A673 (cell line): ENCODE measurements around the gene PPP1R37. TPM values are rescaled to one million over a fixed set of nuclear protein-coding genes. Genes with fewer than 3 reads are reported as not detected.

Experiments used
- BruUV-seq: library from RNA; stranded (reverse); fragments of 400-500 nt; replicated peaks from 2 replicates; lab custom pipeline; 2021; lab: Mats Ljungman, UMichigan
- CTCF ChIA-PET: fragments of 300-600 bp; sonication (Branson Sonifier 250); formaldehyde crosslinking; loops from one replicate; lab custom pipeline; 2022; ENCODE audit warnings: antibody characterized with exemption; lab: Charles Lee
- POLR2A ChIA-PET: fragments of 300-600 bp; sonication (Branson Sonifier 250); formaldehyde crosslinking; loops from one replicate; lab custom pipeline; 2022; ENCODE audit warnings: antibody characterized with exemption; ENCODE audit not compliant: low non-redundant PET; lab: Charles Lee
- DNase-seq: peaks from one replicate; pipeline ENCODE4 v3.0.0-alpha.2; 2015; ENCODE audit warnings: low spot score
- H3K27ac ChIP-seq: fragments of 200-600 bp; sonication (generic); 2 replicates; pipeline ENCODE4 v1.5.1; 2016; ENCODE audit warnings: mixed run types, low read depth, mild to moderate bottlenecking, mixed read lengths, antibody characterized with exemption, low read length; ENCODE audit not compliant: poor library complexity, severe bottlenecking
- H3K27me3 ChIP-seq: fragments of 200-600 bp; sonication (generic); replicated peaks from 2 replicates; pipeline ENCODE4 v1.6.1; 2017; ENCODE audit warnings: mixed run types, low read depth, mild to moderate bottlenecking, mixed read lengths, antibody characterized with exemption, low read length; ENCODE audit not compliant: insufficient read depth, poor library complexity
- H3K36me3 ChIP-seq: fragments of 200-600 bp; sonication (generic); 2 replicates; pipeline ENCODE4 v1.6.1; 2016; ENCODE audit warnings: mixed run types, mild to moderate bottlenecking, mixed read lengths, antibody characterized with exemption, low read length; ENCODE audit not compliant: insufficient read depth, poor library complexity, severe bottlenecking
- H3K4me1 ChIP-seq: fragments of 200-600 bp; sonication (generic); 2 replicates; pipeline ENCODE4 v1.6.1; 2017; ENCODE audit warnings: mixed run types, mild to moderate bottlenecking, mixed read lengths, antibody characterized with exemption, low read length; ENCODE audit not compliant: insufficient read depth, poor library complexity, severe bottlenecking
- H3K4me3 ChIP-seq: fragments of 200-600 bp; sonication (generic); 2 replicates; pipeline ENCODE4 v1.5.1; 2016; ENCODE audit warnings: low read depth, mixed run types, mild to moderate bottlenecking, mixed read lengths, low read length; ENCODE audit not compliant: poor library complexity, severe bottlenecking
- H3K9me3 ChIP-seq: fragments of 200-600 bp; sonication (generic); 2 replicates; pipeline ENCODE4 v1.6.1; 2016; ENCODE audit warnings: mixed run types, low read depth, mild to moderate bottlenecking, mixed read lengths, antibody characterized with exemption, low read length; ENCODE audit not compliant: poor library complexity, severe bottlenecking
- CTCF ChIP-seq: fragments of 300-800, 200-600 bp; sonication (generic); conservative IDR thresholded peaks from 2 replicates; pipeline ENCODE4 v1.5.1; 2017; ENCODE audit warnings: low read depth, mild to moderate bottlenecking, antibody characterized with exemption, low read length, moderate library complexity, mixed read lengths
- EZH2 ChIP-seq: fragments of 200-600 bp; sonication (generic); IDR thresholded peaks from 2 replicates; pipeline ENCODE4 v1.6.1; 2017; ENCODE audit warnings: borderline replicate concordance, low read depth, mild to moderate bottlenecking, mixed read lengths, antibody characterized with exemption, low read length; ENCODE audit not compliant: poor library complexity, severe bottlenecking
- intact Hi-C: fragments of 100-400 bp; cut with micrococcal nuclease; formaldehyde crosslinking; loops from one replicate; pipeline ENCODE4 v1.10.0; 2022; ENCODE audit not compliant: unreplicated experiment
- total RNA-seq: library from RNA; stranded (reverse); gene quantifications from 2 replicates; pipeline ENCODE4 v1.2.3, GENCODE V29; 2021

Gene PPP1R37
- total RNA-seq, 1 experiment from 2014 or later, result 34.0 TPM

- intact Hi-C loops, result no loop called here
- no peak for TF ChIP-seq EZH2
- no peak for TF ChIP-seq CTCF
- Histone ChIP-seq H3K27ac (peak overlapping the region; percentile 37), H3K27me3 (no peaks in the 10 kb centered on the region), H3K36me3 (peaks cover 8% of the 10 kb centered on the region), H3K4me1 (peaks cover 8% of the 10 kb centered on the region), H3K9me3 (no peaks in the 10 kb centered on the region), H3K4me3 (no peak overlapping the region)
- CTCF ChIA-PET, result no interaction called here
- BruUV-seq, result no TSS peak
- POLR2A ChIA-PET, result interaction anchor here (0.7 kb wide), 1 partner anchor 70 kb away, joined by 3 read pairs; no protein-coding TSS in a partner anchor
- DNase-seq, result no peak
These were observed 5.4 kb upstream of the PPP1R37 start for GRCh38 chr19:45087531-45087930.

- POLR2A ChIA-PET, result no interaction called here
- BruUV-seq, result no TSS peak
- DNase-seq, result no peak
- Histone ChIP-seq H3K4me1 (peaks cover 12% of the 10 kb centered on the region), H3K27ac (no peak overlapping the region), H3K4me3 (no peak overlapping the region), H3K27me3 (no peaks in the 10 kb centered on the region), H3K9me3 (no peaks in the 10 kb centered on the region), H3K36me3 (peaks cover 8% of the 10 kb centered on the region)
- intact Hi-C loops, result loop anchor here (5.0 kb wide), 1 partner anchor 88 kb away; the partner anchor contains the start of gene RELB
- CTCF ChIA-PET, result no interaction called here
- TF ChIP-seq EZH2 (no peak), CTCF (no peak)
These were observed 2.9 kb upstream of the PPP1R37 start for GRCh38 chr19:45090034-45090433.

- Histone ChIP-seq H3K9me3 (no peaks in the 10 kb centered on the region), H3K27ac (peak overlapping the region; percentile 7), H3K4me3 (peak overlapping the region; percentile 99), H3K4me1 (peaks cover 12% of the 10 kb centered on the region), H3K27me3 (no peaks in the 10 kb centered on the region), H3K36me3 (peaks cover 8% of the 10 kb centered on the region)
- TF ChIP-seq CTCF, result no peak
- TF ChIP-seq EZH2, result no peak
- BruUV-seq, result no TSS peak
- ChIA-PET CTCF (no interaction called here), POLR2A (no interaction called here)
- intact Hi-C loops, result loop anchor here (5.0 kb wide), 1 partner anchor 88 kb away; the partner anchor contains the start of gene RELB
- DNase-seq, result no peak
These were observed 2.4 kb upstream of the PPP1R37 start for GRCh38 chr19:45090606-45091005.
